ENCODE data around the gene SCP2D1. TPM values are rescaled to one million over a fixed set of nuclear protein-coding genes. Genes with fewer than 3 reads are reported as not detected.
"Not testable (repeated sequence)": the region's sequence is repeated elsewhere in the genome, so short reads cannot be mapped to it uniquely, and the experiment has no call there.

Gene SCP2D1
- polyA plus RNA-seq (ENCODE audit: insufficient read length in 10 of 10) = not detected
- long read RNA-seq, donor 1 = 0 reads
- long read RNA-seq, donor 2 = 0 reads
- long read RNA-seq, donor 3 = 0 reads
- long read RNA-seq, donor 4 = 0 reads
- long read RNA-seq, donor 5 = 0 reads
- long read RNA-seq, donor 6 = 0 reads
- long read RNA-seq, donor 7 = 0 reads
- long read RNA-seq, donor 8 = 0 reads
- long read RNA-seq, donor 9 = 0 reads

GRCh38 chr20:18813483-18813882, at the start of gene SCP2D1:
SCP2D1 (plus strand) TSS chr20:18813783; CDS start chr20:18813816, 33 bp downstream.
- DNase-seq = no peak

GRCh38 chr20:18767676-18768075, 45.9 kb upstream of the SCP2D1 start:
- no peak for DNase-seq

GRCh38 chr20:18773566-18773965, 40.0 kb upstream of the SCP2D1 start:
- DNase-seq = no peak

- DNase-seq = no peak
Measured at GRCh38 chr20:18774207-18774606, 39.4 kb upstream of the SCP2D1 start.

- no peak for DNase-seq
Measured at GRCh38 chr20:18775633-18776032, 38.0 kb upstream of the SCP2D1 start.

GRCh38 chr20:18778690-18779392, 34.7 kb upstream of the SCP2D1 start:
- no peak for DNase-seq

- DNase-seq = no peak
Measured at GRCh38 chr20:18780385-18781130, 33.0 kb upstream of the SCP2D1 start.

- no peak for DNase-seq
Measured at GRCh38 chr20:18781509-18781908, 32.1 kb upstream of the SCP2D1 start.

GRCh38 chr20:18783385-18783959, 30.1 kb upstream of the SCP2D1 start:
- DNase-seq = no peak

GRCh38 chr20:18787046-18787445, 26.5 kb upstream of the SCP2D1 start:
- not testable (repeated sequence) for DNase-seq

GRCh38 chr20:18788021-18788420, 25.6 kb upstream of the SCP2D1 start:
- DNase-seq = no peak

- DNase-seq = no peak
Measured at GRCh38 chr20:18790787-18791186, 22.8 kb upstream of the SCP2D1 start.

GRCh38 chr20:18793625-18794427, 19.8 kb upstream of the SCP2D1 start:
- DNase-seq = peak; percentile 91 to 97 (median 94)

GRCh38 chr20:18794428-18794787, 19.2 kb upstream of the SCP2D1 start:
- DNase-seq = no peak

- DNase-seq = no peak
Measured at GRCh38 chr20:18795366-18795765, 18.2 kb upstream of the SCP2D1 start.

- DNase-seq = no peak
Measured at GRCh38 chr20:18796282-18796833, 17.2 kb upstream of the SCP2D1 start.

- no peak for DNase-seq
Measured at GRCh38 chr20:18801516-18801915, 12.1 kb upstream of the SCP2D1 start.

- DNase-seq = no peak
Measured at GRCh38 chr20:18802012-18802634, 11.5 kb upstream of the SCP2D1 start.

GRCh38 chr20:18805881-18806280, 7.7 kb upstream of the SCP2D1 start:
- peak in 1 of 3 donors; percentile 17 for DNase-seq

GRCh38 chr20:18808712-18809111, 4.9 kb upstream of the SCP2D1 start:
- no peak for DNase-seq

GRCh38 chr20:18811186-18811585, 2.4 kb upstream of the SCP2D1 start:
- no peak for DNase-seq
